PC-9 (cell line): ENCODE data around the gene FANCG. TPM values are rescaled to one million over a fixed set of nuclear protein-coding genes. Genes with fewer than 3 reads are reported as not detected.

Experiments used
- BruUV-seq: library from RNA; stranded (reverse); fragments of 400-500 nt; replicated peaks from 2 replicates; lab custom pipeline; 2021; lab: Mats Ljungman, UMichigan
- CTCF ChIA-PET: fragments of 300-600 bp; sonication (Branson Sonifier 250); formaldehyde crosslinking; loops from one replicate; lab custom pipeline; 2022; ENCODE audit warnings: antibody characterized with exemption; lab: Charles Lee
- POLR2A ChIA-PET: fragments of 300-600 bp; sonication (Branson Sonifier 250); formaldehyde crosslinking; loops from one replicate; lab custom pipeline; 2022; ENCODE audit warnings: antibody characterized with exemption; ENCODE audit not compliant: unreplicated experiment; lab: Charles Lee
- DNase-seq, 2 experiments: peaks; one replicate each; pipeline versions ENCODE4 v3.0.0 to v3.0.0-alpha.2; 2015 to 2022; ENCODE audit warnings: mixed read lengths in 1 of 2
- H2AFZ ChIP-seq: fragments of 200-600 bp; sonication (generic); 2 replicates; pipeline ENCODE4 v1.8.1; 2017; ENCODE audit warnings: antibody characterized with exemption
- H3F3A ChIP-seq: fragments of 200-600 bp; sonication (generic); 2 replicates; pipeline ENCODE4 v1.8.1; 2017; ENCODE audit warnings: antibody characterized with exemption, mild to moderate bottlenecking, low read depth; ENCODE audit not compliant: insufficient read depth
- H3K27ac ChIP-seq: fragments of 200-600 bp; sonication (generic); 2 replicates; pipeline ENCODE4 v1.6.1; 2016; ENCODE audit warnings: mixed run types
- H3K27me3 ChIP-seq: fragments of 200-600 bp; sonication (generic); 2 replicates; pipeline ENCODE4 v1.6.1; 2016; ENCODE audit warnings: low read depth, mixed run types; ENCODE audit not compliant: insufficient read depth
- H3K36me3 ChIP-seq: fragments of 200-600 bp; sonication (generic); 2 replicates; pipeline ENCODE4 v1.6.1; 2016; ENCODE audit warnings: low read depth, mixed run types
- H3K4me1 ChIP-seq: fragments of 200-600 bp; sonication (generic); replicated peaks from 2 replicates; pipeline ENCODE4 v1.6.1; 2016; ENCODE audit warnings: mixed run types; ENCODE audit not compliant: insufficient read depth
- H3K4me2 ChIP-seq: fragments of 200-600 bp; sonication (generic); 2 replicates; pipeline ENCODE4 v1.6.1; 2017; ENCODE audit warnings: mixed run types
- H3K4me3 ChIP-seq: fragments of 200-600 bp; sonication (generic); 2 replicates; pipeline ENCODE4 v1.6.1; 2016; ENCODE audit warnings: mixed run types
- H3K79me2 ChIP-seq: fragments of 200-600 bp; sonication (generic); 2 replicates; pipeline ENCODE4 v1.6.1; 2017; ENCODE audit warnings: low read depth, mixed run types
- H3K9me2 ChIP-seq: fragments of 200-600 bp; sonication (generic); 2 replicates; pipeline ENCODE4 v1.8.1; 2017; ENCODE audit warnings: mild to moderate bottlenecking; ENCODE audit not compliant: insufficient read depth
- H3K9me3 ChIP-seq: fragments of 200-600 bp; sonication (generic); 2 replicates; pipeline ENCODE4 v1.8.1; 2016; ENCODE audit warnings: low read depth; ENCODE audit not compliant: insufficient read depth
- H4K20me1 ChIP-seq: fragments of 200-600 bp; sonication (generic); 2 replicates; pipeline ENCODE4 v1.8.1; 2017; ENCODE audit not compliant: insufficient read depth
- EZH2 ChIP-seq: fragments of 200-600 bp; sonication (generic); IDR thresholded peaks from 2 replicates; pipeline ENCODE4 v1.8.0; 2017; ENCODE audit warnings: antibody characterized with exemption, low read depth
- intact Hi-C: fragments of 100-400 bp; cut with micrococcal nuclease; formaldehyde crosslinking; loops from one replicate; pipeline ENCODE4 v1.10.0; 2022; ENCODE audit not compliant: unreplicated experiment
- total RNA-seq: library from RNA; stranded (reverse); gene quantifications from 2 replicates; pipeline ENCODE4 v1.2.3, GENCODE V29; 2021
- TF ChIP-seq, protein P1 (sequence below): fragments of 200-600 bp; sonication (generic); conservative IDR thresholded peaks from 2 replicates; pipeline ENCODE4 v1.6.1; 2017; ENCODE audit warnings: mixed run types, antibody characterized with exemption, mild to moderate bottlenecking, moderate library complexity

Gene FANCG
- total RNA-seq, 1 experiment from 2014 or later, result 45.3 TPM

DNA sequence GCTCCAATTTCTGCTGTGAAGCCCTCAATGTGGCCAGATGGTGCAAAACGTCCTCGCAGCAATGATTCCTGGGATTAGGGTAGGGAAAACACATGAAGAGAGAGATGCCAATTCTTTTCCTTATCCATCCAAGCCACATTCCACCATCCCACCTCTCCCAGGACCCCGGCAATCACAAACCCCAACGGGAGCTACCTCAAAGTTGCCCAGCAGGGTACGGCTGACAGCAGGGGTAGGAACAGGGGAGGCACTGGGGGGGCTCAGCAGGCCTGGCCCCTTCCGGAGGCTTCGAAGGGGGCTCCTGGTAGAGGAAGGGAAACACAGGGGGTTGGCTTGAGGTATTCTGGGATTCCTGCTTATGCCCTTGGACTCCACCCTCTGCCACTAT, 26.6 kb upstream of the FANCG start:
- H2AFZ ChIP-seq, result no peak overlapping the region
- no peaks in the 10 kb centered on the region for H3F3A ChIP-seq
- no peaks in the 10 kb centered on the region for H3K36me3 ChIP-seq
- no TSS peak for BruUV-seq
- CTCF ChIA-PET, result no interaction called here
- no peak overlapping the region for H3K4me3 ChIP-seq
- POLR2A ChIA-PET, result no interaction called here
- no peak for DNase-seq
- intact Hi-C loops, result no loop called here
- no peaks in the 10 kb centered on the region for H3K9me3 ChIP-seq
- peaks cover 8% of the 10 kb centered on the region; the same call in 1 of the 2 replicates for H3K4me1 ChIP-seq
- H4K20me1 ChIP-seq, result no peaks in the 10 kb centered on the region
- H3K4me2 ChIP-seq, result no peak overlapping the region
- H3K79me2 ChIP-seq, result peaks cover 15% of the 10 kb centered on the region
- H3K27ac ChIP-seq, result no peak overlapping the region
- H3K9me2 ChIP-seq, result no peaks in the 10 kb centered on the region
- H3K27me3 ChIP-seq, result no peaks in the 10 kb centered on the region
- no peak for TF ChIP-seq EZH2
- TF ChIP-seq, protein P1, sequence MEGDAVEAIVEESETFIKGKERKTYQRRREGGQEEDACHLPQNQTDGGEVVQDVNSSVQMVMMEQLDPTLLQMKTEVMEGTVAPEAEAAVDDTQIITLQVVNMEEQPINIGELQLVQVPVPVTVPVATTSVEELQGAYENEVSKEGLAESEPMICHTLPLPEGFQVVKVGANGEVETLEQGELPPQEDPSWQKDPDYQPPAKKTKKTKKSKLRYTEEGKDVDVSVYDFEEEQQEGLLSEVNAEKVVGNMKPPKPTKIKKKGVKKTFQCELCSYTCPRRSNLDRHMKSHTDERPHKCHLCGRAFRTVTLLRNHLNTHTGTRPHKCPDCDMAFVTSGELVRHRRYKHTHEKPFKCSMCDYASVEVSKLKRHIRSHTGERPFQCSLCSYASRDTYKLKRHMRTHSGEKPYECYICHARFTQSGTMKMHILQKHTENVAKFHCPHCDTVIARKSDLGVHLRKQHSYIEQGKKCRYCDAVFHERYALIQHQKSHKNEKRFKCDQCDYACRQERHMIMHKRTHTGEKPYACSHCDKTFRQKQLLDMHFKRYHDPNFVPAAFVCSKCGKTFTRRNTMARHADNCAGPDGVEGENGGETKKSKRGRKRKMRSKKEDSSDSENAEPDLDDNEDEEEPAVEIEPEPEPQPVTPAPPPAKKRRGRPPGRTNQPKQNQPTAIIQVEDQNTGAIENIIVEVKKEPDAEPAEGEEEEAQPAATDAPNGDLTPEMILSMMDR, result no peak

DNA sequence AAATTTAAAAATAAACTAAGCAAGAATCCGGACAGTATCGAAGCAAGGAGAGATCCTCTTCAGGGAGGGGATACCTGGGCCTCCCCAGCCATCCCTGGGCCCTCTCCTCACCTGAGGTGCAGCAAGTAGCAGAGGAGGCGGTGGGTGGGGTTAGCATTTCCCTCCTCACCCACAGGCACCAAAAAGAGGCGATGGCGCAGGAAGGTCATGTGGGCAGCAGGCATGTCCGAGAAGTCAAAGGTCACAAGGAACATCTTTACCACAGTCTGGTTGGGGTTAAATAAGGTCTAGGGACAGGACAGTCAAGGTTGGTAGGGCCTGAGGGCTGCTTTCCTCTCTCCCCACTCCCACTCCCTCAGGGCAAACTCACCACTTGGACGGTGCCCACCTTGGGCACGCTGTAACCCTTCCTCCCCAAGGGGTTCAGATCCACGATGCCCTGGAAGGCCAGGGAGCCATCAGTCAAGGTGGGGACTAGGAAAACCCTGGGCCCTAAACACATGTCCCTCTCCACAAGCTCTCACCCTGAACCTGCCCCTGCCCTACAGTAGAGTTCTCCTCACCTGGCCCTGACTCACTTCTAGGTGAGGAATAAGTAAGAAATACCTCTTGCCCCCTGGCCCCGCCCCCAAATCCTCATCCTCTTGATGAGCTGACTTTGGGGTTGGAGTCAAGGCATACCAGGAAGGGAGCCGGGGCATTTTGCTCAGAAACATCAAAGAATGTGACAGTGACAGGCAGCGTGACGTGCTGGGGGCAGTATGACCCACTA, 26.0 kb upstream of the FANCG start:
- Histone ChIP-seq H3K9me3 (no peaks in the 10 kb centered on the region), H3K27ac (no peak overlapping the region), H3K79me2 (peaks cover 15% of the 10 kb centered on the region), H3F3A (no peaks in the 10 kb centered on the region), H3K4me1 (peaks cover 7% of the 10 kb centered on the region; the same call in 1 of the 2 replicates), H3K4me2 (no peak overlapping the region), H3K4me3 (no peak overlapping the region), H4K20me1 (no peaks in the 10 kb centered on the region), H3K27me3 (no peaks in the 10 kb centered on the region), H2AFZ (no peak overlapping the region), H3K36me3 (no peaks in the 10 kb centered on the region), H3K9me2 (no peaks in the 10 kb centered on the region)
- TF ChIP-seq EZH2, result no peak
- TF ChIP-seq, protein P1, result no peak
- intact Hi-C loops, result no loop called here
- CTCF ChIA-PET, result no interaction called here
- POLR2A ChIA-PET, result no interaction called here
- BruUV-seq, result no TSS peak
- DNase-seq, result no peak

DNA sequence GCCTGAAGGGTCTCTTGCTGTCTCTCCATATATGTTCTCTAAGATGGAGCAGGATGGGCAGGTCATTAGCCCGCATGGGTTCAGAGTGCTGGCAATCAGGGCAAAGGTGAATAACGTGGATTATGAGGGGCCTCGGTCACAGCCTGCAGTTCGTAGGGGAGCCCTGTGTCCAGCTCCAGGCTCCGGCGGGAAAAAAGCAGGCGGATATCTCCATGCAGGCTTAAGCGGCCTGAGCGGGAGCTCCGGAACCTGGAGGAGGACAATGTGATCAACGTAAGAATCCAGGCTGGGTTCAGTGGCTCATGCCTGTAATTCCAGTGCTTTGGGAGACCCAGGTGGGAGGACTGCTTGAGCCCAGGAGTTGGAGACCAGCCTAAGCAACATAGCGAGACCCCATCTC, 25.4 kb upstream of the FANCG start:
- Histone ChIP-seq H2AFZ (no peak overlapping the region), H3K4me2 (no peak overlapping the region), H3K36me3 (no peaks in the 10 kb centered on the region), H3K9me3 (no peaks in the 10 kb centered on the region), H3K27me3 (no peaks in the 10 kb centered on the region), H3F3A (no peaks in the 10 kb centered on the region), H3K9me2 (no peaks in the 10 kb centered on the region), H4K20me1 (no peaks in the 10 kb centered on the region), H3K27ac (no peak overlapping the region), H3K79me2 (peaks cover 15% of the 10 kb centered on the region), H3K4me3 (no peak overlapping the region), H3K4me1 (peaks cover under 1% of the 10 kb centered on the region; the same call in 1 of the 2 replicates)
- no peak for DNase-seq
- TF ChIP-seq EZH2, result no peak
- TF ChIP-seq, protein P1, result no peak
- BruUV-seq, result no TSS peak
- POLR2A ChIA-PET, result no interaction called here
- intact Hi-C loops, result no loop called here
- CTCF ChIA-PET, result no interaction called here
